Measurements from ENCODE around the gene HAUS7. TPM values are rescaled to one million over a fixed set of nuclear protein-coding genes. Genes with fewer than 3 reads are reported as not detected.
A peak's percentile ranks its signal among the peaks of the same experiment; 100 is the strongest.

The HAUS7 gene
- polyA plus RNA-seq (2012; ENCODE audit: insufficient read depth, insufficient read length), result 53.1 TPM

- peak; percentile 79 for DNase-seq (ENCODE audit: low read depth, low spot score)
Observed at GRCh38 chrX:153470411-153471363, at the start of gene HAUS7. Gene HAUS7, minus strand, starts transcription at chrX:153470576. Its CDS starts 19 bp downstream, at chrX:153470557.

GRCh38 chrX:153519569-153520286, 49.4 kb upstream of the HAUS7 start:
- H3K4me3 ChIP-seq (ENCODE audit: low read length), result no peak overlapping the region
- no peak for DNase-seq (ENCODE audit: low read depth, low spot score)

More at GRCh38 chrX:153470411-153471363, at the start of gene HAUS7:
- H3K4me3 ChIP-seq (ENCODE audit: low read length), result peak within 1 kb of the TSS; percentile 76

GRCh38 chrX:153517946-153518834, 47.8 kb upstream of the HAUS7 start:
- H3K4me3 ChIP-seq (ENCODE audit: low read length), result no peak overlapping the region

GRCh38 chrX:153517423-153517822, 47.0 kb upstream of the HAUS7 start, which contains the start of gene ATP2B3:
Gene ATP2B3, plus strand, starts transcription at chrX:153517642. Its CDS starts 18,606 bp downstream, at chrX:153536248.
- no peak within 1 kb of the TSS for H3K4me3 ChIP-seq (ENCODE audit: low read length)
- DNase-seq (ENCODE audit: low read depth, low spot score), result no peak

More at GRCh38 chrX:153517946-153518834, 47.8 kb upstream of the HAUS7 start:
- DNase-seq (ENCODE audit: low read depth, low spot score), result no peak

- DNase-seq (ENCODE audit: low read depth, low spot score), result no peak
- H3K4me3 ChIP-seq (ENCODE audit: low read length), result no peak overlapping the region
Observed at GRCh38 chrX:153516073-153516472, 45.7 kb upstream of the HAUS7 start.

- no peak for DNase-seq (ENCODE audit: low read depth, low spot score)
Observed at GRCh38 chrX:153515435-153515834, 45.1 kb upstream of the HAUS7 start.

GRCh38 chrX:153514259-153514658, 43.9 kb upstream of the HAUS7 start:
- DNase-seq (ENCODE audit: low read depth, low spot score), result no peak
- H3K4me3 ChIP-seq (ENCODE audit: low read length), result no peak overlapping the region

More at GRCh38 chrX:153515435-153515834, 45.1 kb upstream of the HAUS7 start:
- no peak overlapping the region for H3K4me3 ChIP-seq (ENCODE audit: low read length)

GRCh38 chrX:153513265-153513664, 42.9 kb upstream of the HAUS7 start:
- no peak overlapping the region for H3K4me3 ChIP-seq (ENCODE audit: low read length)
- no peak for DNase-seq (ENCODE audit: low read depth, low spot score)

GRCh38 chrX:153512501-153512893, 42.1 kb upstream of the HAUS7 start:
- H3K4me3 ChIP-seq (ENCODE audit: low read length), result no peak overlapping the region
- no peak for DNase-seq (ENCODE audit: low read depth, low spot score)

GRCh38 chrX:153511784-153512500, 41.6 kb upstream of the HAUS7 start:
- H3K4me3 ChIP-seq (ENCODE audit: low read length), result no peak overlapping the region
- DNase-seq (ENCODE audit: low read depth, low spot score), result no peak

- DNase-seq (ENCODE audit: low read depth, low spot score), result no peak
- no peak overlapping the region for H3K4me3 ChIP-seq (ENCODE audit: low read length)
Observed at GRCh38 chrX:153510383-153510782, 40.0 kb upstream of the HAUS7 start.

GRCh38 chrX:153509592-153509991, 39.2 kb upstream of the HAUS7 start:
- no peak overlapping the region for H3K4me3 ChIP-seq (ENCODE audit: low read length)
- DNase-seq (ENCODE audit: low read depth, low spot score), result no peak

GRCh38 chrX:153507484-153508178, 37.3 kb upstream of the HAUS7 start:
- no peak overlapping the region for H3K4me3 ChIP-seq (ENCODE audit: low read length)
- peak; percentile 39 for DNase-seq (ENCODE audit: low read depth, low spot score)

- no peak for DNase-seq (ENCODE audit: low read depth, low spot score)
- no peak overlapping the region for H3K4me3 ChIP-seq (ENCODE audit: low read length)
Observed at GRCh38 chrX:153505361-153505760, 35.0 kb upstream of the HAUS7 start.

GRCh38 chrX:153504445-153505016, 34.2 kb upstream of the HAUS7 start:
- DNase-seq (ENCODE audit: low read depth, low spot score), result no peak

GRCh38 chrX:153502796-153503195, 32.4 kb upstream of the HAUS7 start:
- H3K4me3 ChIP-seq (ENCODE audit: low read length), result no peak overlapping the region
- DNase-seq (ENCODE audit: low read depth, low spot score), result no peak

More at GRCh38 chrX:153504445-153505016, 34.2 kb upstream of the HAUS7 start:
- no peak overlapping the region for H3K4me3 ChIP-seq (ENCODE audit: low read length)

- no peak overlapping the region for H3K4me3 ChIP-seq (ENCODE audit: low read length)
Observed at GRCh38 chrX:153502131-153502530, 31.8 kb upstream of the HAUS7 start.

More at GRCh38 chrX:153502131-153502530, 31.8 kb upstream of the HAUS7 start:
- no peak for DNase-seq (ENCODE audit: low read depth, low spot score)

Data from Jurkat, Clone E6-1 (cell line).